Central memory CD4-positive, alpha-beta T cell (primary cell): ENCODE measurements around the gene KIF16B.
"Not testable (repeated sequence)": the region's sequence is repeated elsewhere in the genome, so short reads cannot be mapped to it uniquely, and the experiment has no call there.

Experiments used
- DNase-seq: peaks from one replicate; pipeline ENCODE4 v3.0.0; 2022

The KIF16B gene

DNA sequence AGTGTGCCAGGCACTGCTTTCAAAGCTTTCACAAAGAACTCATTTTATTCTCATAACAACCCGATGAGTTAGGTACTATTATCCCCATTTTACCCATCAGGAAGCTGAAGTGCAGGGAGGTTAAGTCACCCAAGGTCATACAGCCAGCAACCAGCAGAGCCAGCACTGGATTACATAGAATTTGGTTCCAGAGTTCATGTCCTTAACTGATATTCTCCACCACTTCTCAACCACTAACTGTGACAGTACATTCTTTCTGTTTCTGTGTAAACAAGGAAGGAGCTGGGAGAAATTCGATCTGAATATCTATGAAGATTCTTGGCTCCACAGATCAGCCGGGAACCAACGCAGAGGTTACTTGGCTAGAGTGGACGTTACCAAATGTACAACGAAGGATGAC lies 98.0 kb downstream of the KIF16B start:
- no peak for DNase-seq

- no peak for DNase-seq
Observed at GRCh38 chr20:16474363-16474762, 98.9 kb downstream of the KIF16B start.

GRCh38 chr20:16472045-16472872 lies 101.0 kb downstream of the KIF16B start:
- DNase-seq = no peak

DNA sequence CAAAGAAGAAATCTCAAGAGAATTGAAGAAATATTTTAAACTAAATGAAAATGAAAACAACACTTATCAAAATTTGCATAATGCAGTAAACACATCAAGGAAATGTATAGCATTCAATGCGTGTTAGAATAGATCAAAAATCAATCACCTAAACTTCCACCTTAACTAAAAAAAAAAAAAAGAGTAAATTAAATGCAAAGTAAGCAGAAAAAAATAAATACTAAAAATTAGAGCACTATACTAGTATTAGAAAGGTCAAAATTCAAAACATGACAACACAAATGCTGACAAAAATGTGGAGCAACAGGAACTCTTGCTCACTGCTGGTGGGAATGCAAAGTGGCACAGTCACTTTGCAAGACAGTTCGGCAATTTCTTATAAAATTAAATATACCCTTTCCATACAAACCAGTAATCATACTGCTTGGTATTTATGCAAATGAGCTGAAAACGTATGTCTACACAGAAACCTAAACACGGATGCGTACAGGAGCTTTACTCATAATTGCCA lies 103.8 kb downstream of the KIF16B start:
- DNase-seq = no peak

GRCh38 chr20:16462711-16463110 lies 110.5 kb downstream of the KIF16B start:
- DNase-seq = no peak

DNA sequence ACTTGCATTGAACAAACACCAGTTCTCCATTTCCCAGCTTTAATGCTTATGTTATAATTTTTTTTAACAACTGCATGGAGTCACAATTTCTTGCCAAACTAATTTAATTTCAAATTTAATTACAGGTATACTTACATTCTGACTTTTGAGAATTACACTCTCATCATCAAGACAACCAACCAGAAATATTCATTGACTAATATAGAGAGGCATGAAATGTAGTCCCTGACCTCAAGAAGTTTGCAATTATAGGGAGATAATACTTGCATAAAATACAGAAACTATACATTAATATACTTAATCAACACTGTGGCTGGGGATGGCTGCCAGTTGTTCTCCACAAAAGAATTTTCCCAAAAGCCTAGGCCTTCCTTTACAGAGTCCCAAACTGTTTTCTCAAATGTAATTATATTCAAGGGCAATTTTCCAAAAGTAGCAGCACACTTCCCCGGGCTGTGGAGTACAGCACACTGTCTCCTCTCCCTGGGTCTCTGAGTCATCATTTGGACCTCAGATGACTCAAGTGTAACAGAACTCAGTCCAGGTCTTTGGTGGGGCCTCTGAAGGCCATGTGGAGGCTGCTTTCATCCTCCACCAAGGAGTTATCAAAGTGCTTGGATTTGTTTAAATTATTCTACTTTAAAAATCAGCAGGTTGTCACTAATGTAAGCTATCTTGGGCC lies 114.1 kb downstream of the KIF16B start:
- no peak for DNase-seq

DNA sequence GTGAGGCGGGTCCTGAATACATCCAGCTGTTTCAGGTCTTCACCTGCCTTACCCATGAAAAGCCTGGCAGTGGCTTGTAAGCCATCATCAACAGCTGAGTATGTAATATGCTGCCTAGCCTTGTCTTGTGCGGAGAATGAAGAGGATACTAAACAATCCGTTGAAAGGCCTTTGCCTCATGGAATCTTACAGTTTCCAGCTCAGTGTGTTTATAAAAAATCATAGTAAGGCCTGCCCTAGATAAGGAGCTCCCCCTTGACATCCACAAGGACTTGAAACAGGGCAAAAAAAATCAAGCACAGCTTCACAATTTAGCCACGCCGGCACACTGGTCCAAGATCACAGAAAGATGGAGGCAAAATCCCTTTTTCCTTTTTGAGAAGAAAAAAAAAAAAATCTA lies 115.7 kb downstream of the KIF16B start:
- no peak for DNase-seq

DNA sequence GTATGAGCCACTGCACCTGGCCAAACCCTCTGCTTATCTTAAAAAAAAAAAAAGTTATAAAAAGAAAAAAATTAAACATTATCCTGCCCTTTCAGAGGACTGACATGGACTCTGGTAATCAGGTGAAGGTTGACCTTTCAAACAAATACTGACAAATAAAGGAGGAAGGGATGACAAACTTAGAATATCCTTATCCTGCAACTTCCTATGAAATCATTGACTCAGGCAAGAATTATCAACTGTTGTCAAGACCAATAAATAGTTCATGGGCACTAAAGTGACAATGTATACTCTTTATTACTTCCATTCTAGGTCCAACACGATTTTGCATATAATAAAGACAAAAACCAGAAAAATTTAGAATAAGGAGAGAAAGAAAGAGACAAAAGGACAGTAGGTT lies 117.9 kb downstream of the KIF16B start:
- no peak for DNase-seq

- no peak for DNase-seq
Observed at GRCh38 chr20:16451982-16452381, 121.3 kb downstream of the KIF16B start.

DNA sequence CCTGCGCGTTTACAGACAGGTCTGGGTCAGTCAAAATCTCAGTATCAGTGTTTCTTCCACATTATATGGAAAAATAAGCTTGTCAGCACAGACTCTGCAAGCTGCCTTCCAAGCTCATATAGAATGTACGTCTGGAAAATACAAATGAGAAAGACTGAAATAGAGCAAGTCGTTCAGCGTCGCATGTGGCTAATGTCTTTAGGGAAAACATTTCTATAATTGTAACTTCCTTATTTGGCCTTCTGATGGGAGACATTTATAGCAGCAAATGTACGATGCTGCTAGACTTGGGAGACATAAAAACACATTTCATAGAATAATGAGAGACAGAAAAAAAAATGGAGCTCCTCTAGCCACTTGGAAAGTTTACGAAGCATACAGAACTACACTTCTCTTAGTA lies 122.2 kb downstream of the KIF16B start:
- no peak for DNase-seq

DNA sequence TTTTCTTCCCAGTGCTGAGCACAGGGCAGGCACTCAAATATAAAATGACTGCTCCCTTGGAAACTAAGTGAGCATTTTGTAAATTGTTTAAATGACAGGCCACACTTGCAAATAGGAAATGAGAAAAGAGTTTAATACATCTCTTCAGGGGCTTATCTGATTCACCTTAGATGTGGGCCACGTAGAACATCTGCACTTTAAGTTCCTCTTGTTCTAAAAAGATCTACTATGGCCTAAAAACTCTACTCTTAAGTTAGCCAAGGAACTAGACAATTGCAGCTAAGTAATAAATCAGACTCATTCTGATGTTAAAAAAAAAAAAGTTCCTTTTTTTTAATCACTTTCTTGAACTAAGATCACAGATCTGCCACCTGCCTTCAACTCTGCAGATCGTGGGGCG lies 126.3 kb downstream of the KIF16B start:
- DNase-seq = no peak

DNA sequence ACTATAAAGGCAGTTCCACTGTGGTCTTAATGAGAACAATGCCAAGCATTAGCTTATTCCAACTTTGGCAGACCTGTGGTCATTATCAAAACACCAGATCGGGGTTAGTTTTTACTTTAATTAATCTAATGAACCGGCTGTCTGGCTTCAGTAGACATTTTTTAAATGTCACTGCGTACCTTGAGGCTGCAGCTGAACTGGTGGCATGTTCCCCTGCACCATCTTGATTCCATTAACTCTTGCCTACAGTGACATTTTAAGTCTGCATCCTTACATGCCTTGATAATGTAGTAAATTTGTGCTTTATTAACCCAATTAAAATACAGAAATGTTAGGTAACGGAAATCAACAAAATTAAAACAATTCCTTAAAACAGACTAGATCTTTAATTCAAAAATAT lies 127.0 kb downstream of the KIF16B start:
- DNase-seq = no peak

- no peak for DNase-seq
Observed at GRCh38 chr20:16445482-16445881, 127.8 kb downstream of the KIF16B start.

DNA sequence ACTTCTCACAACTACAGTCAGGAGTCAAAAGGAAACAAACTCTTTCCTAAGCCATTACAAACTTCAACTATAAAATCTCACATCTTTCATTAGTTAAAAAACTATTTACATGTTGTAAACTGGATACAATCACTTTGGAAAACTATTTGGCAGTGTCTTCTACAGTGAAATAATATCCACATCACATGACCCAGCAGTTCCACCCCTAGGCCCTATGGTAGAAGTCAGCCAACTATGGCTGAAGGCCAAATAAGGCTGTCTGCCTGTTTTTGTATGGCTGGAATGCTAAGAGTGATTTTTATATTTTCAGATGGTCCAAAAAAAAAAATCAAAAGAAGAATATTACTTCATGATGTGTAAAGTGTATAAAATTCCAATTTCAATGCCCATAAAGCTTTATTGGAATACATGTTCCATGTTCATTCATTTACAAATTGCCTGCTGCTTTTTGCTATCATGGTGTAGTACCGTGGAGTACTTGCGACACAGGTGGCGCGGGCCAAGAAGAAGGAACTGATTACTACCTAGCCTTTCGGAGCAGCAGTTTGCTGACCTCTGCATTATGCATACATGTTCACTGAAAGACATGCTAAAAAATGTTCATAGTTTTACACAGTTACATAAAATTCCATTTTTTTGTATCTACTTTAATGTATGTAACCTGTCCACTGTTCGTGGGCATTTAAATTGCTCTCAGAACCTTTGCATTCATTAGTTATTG lies 129.0 kb downstream of the KIF16B start:
- no peak for DNase-seq

- no peak for DNase-seq
Observed at GRCh38 chr20:16441546-16442164, 131.6 kb downstream of the KIF16B start.

DNA sequence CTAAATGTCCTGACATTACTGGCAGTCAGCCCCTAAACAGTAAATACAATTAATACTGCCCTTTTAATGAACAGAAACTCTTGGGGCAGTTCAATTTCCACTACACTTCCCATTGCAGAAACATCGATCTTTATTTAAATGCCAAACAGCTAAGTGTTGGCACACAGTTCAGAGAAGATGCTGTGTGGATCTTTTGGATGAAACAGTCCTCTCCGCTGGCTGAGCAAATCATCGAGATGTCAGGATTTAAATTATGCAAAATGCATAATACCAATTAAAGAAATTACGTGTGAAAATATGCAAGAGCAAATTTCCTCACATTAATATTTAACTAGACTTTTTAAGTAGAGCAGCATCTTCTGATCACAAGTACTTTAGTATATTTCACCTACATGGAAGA lies 132.6 kb downstream of the KIF16B start:
- no peak for DNase-seq

DNA sequence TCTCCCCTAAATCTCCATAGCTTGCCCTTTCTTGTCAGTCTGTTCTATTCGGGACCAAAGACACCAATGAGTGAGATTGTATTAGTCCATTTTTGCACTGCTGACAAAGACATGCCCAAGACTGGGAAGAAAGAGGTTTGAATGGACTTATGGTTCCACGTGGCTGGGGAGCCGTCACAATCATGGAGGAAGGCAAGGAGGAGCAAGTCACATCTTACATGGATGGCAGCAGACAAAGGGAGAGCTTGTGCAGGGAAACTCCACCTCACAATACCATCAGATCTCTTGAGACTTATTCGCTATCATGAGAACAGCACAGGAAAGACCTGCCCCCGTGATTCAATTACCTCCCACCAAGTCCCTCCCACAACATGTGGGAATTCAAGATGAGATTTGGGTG lies 133.7 kb downstream of the KIF16B start:
- DNase-seq = not testable (repeated sequence)

DNA sequence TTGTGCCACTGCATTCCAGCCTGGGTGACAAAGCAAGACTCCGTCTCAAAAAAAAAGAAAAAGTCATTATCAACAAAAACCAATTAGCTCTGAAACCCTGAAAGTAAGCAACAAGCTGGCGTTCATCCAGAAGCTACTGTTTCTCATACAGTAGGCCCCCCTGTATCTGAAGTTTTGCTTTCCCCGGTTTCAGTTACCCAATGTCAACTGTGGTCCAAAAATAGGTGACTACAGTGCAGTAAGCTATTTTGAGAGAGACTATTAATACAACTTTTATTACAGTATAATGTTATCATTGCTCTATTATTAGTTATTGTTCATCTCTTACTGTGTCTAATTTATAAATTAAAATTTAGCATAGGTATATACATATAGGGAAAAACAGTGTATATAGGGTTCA lies 135.1 kb downstream of the KIF16B start:
- no peak for DNase-seq

GRCh38 chr20:16437387-16437996 lies 135.8 kb downstream of the KIF16B start:
- no peak for DNase-seq

DNA sequence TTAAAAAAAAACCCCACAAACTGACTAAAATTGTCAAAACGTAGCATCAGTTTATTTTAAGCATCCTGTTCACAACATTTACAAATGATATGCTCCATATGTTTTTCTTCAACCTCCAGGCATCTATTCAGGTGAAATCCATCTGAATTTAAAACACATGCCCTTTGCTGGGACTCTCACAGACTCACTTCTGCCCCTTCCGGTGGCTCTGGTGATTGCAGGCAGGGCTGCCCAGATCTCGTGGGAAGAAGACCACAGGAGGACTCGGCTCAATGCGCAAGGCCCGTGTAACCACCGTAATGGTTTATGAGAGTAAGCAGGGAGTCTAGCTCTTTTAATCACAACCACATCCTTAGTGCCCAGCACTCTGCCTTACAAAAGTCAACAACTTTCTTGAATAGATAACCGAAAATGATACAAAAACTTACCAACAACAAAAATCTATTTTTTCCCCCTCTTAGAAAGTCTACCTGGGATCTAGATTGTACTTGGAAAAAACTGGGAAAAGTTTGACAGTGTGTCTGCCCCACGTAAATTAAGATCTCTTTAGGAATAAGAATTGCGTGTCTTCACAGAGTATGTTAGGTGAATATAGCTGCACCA lies 139.1 kb downstream of the KIF16B start:
- DNase-seq = no peak

GRCh38 chr20:16433293-16433580 lies 140.0 kb downstream of the KIF16B start:
- DNase-seq = no peak
